DND-41 (cell line): ENCODE data around the gene CHID1.

ENCODE experiments used
- CTCF ChIP-seq: IDR thresholded peaks from 2 replicates; pipeline ENCODE4 v1.5.1; 2012; ENCODE audit warnings: borderline replicate concordance, low read length, moderate library complexity, mild to moderate bottlenecking; ENCODE audit not compliant: poor library complexity, severe bottlenecking; ENCODE audit errors: extremely low read depth
- EZH2 ChIP-seq: IDR thresholded peaks from 3 replicates; pipeline ENCODE4 v1.6.1; 2012; ENCODE audit warnings: borderline replicate concordance, low read depth, mild to moderate bottlenecking, moderate library complexity, low read length, inconsistent platforms; ENCODE audit not compliant: severe bottlenecking

GRCh38 chr11:843086-843734 is 67.4 kb downstream of the CHID1 start:
- TF ChIP-seq CTCF (no peak), EZH2 (peak; percentile 53)
